Activated T-cell treated with anti-CD3 and anti-CD28 coated beads, Interleukin-2, amount 50 U/mL, for 24 hours (primary cell): ENCODE results near the gene HTR3D.
"Not testable (repeated sequence)": the region's sequence is repeated elsewhere in the genome, so short reads cannot be mapped to it uniquely, and the experiment has no call there.

Source experiments
- DNase-seq: peaks from one replicate; pipeline ENCODE4 v3.0.0-alpha.2; 2020
- H3K27ac Mint-ChIP-seq: 2 replicates; pipeline ENCODE4 v1.8.0; 2020; ENCODE audit warnings: mild to moderate bottlenecking, mixed read lengths
- H3K27me3 Mint-ChIP-seq: 2 replicates; pipeline ENCODE4 v1.8.0; 2020; ENCODE audit warnings: mixed read lengths
- H3K36me3 Mint-ChIP-seq: 2 replicates; pipeline ENCODE4 v1.8.0; 2020; ENCODE audit warnings: low read depth, mixed read lengths
- H3K4me1 Mint-ChIP-seq: 2 replicates; pipeline ENCODE4 v1.8.0; 2020; ENCODE audit warnings: low read depth, mixed read lengths
- H3K4me3 Mint-ChIP-seq: 2 replicates; pipeline ENCODE4 v1.8.0; 2020; ENCODE audit warnings: mild to moderate bottlenecking, moderate library complexity, mixed read lengths
- H3K9me3 Mint-ChIP-seq: 2 replicates; pipeline ENCODE4 v1.8.0; 2020; ENCODE audit warnings: mixed read lengths

The HTR3D gene

GRCh38 chr3:184007143-184007813 is 24.3 kb upstream of the HTR3D start:
- Mint-ChIP-seq H3K36me3 (peaks cover 51% of the 10 kb centered on the region), H3K4me1 (peaks cover 12% of the 10 kb centered on the region)
- H3K4me3 Mint-ChIP-seq, H3K27me3 Mint-ChIP-seq, H3K9me3 Mint-ChIP-seq, DNase-seq, H3K27ac Mint-ChIP-seq: not testable (repeated sequence)

GRCh38 chr3:184008161-184008560 is 23.4 kb upstream of the HTR3D start:
- Mint-ChIP-seq H3K4me1 (peaks cover 12% of the 10 kb centered on the region), H3K36me3 (peaks cover 57% of the 10 kb centered on the region), H3K27ac (no peak overlapping the region), H3K4me3 (no peak overlapping the region), H3K27me3 (no peaks in the 10 kb centered on the region), H3K9me3 (no peaks in the 10 kb centered on the region)
- no peak for DNase-seq

GRCh38 chr3:184011230-184011876 is 20.2 kb upstream of the HTR3D start:
- H3K27ac Mint-ChIP-seq = no peak overlapping the region
- no peak overlapping the region for H3K4me3 Mint-ChIP-seq
- DNase-seq = no peak

GRCh38 chr3:184011937-184012889 is 19.3 kb upstream of the HTR3D start:
- Mint-ChIP-seq H3K36me3 (peaks cover 48% of the 10 kb centered on the region), H3K9me3 (no peaks in the 10 kb centered on the region), H3K4me1 (peaks cover 17% of the 10 kb centered on the region), H3K27me3 (no peaks in the 10 kb centered on the region), H3K27ac (no peak overlapping the region), H3K4me3 (no peak overlapping the region)
- DNase-seq = no peak

More at GRCh38 chr3:184011230-184011876, 20.2 kb upstream of the HTR3D start:
- Mint-ChIP-seq H3K9me3 (no peaks in the 10 kb centered on the region), H3K4me1 (peaks cover 14% of the 10 kb centered on the region), H3K27me3 (no peaks in the 10 kb centered on the region), H3K36me3 (peaks cover 52% of the 10 kb centered on the region)

- no peak overlapping the region for H3K27ac Mint-ChIP-seq
- no peaks in the 10 kb centered on the region for H3K9me3 Mint-ChIP-seq
- no peak for DNase-seq
- peaks cover 9% of the 10 kb centered on the region for H3K27me3 Mint-ChIP-seq
- H3K4me1 Mint-ChIP-seq = peaks cover 28% of the 10 kb centered on the region
- no peak overlapping the region for H3K4me3 Mint-ChIP-seq
- peaks cover 38% of the 10 kb centered on the region for H3K36me3 Mint-ChIP-seq
These were observed 16.0 kb upstream of the HTR3D start for GRCh38 chr3:184015381-184016019.

- H3K4me1 Mint-ChIP-seq = peaks cover 28% of the 10 kb centered on the region
- H3K4me3 Mint-ChIP-seq = peak overlapping the region; percentile 99
- no peak overlapping the region for H3K27ac Mint-ChIP-seq
- H3K36me3 Mint-ChIP-seq = peaks cover 32% of the 10 kb centered on the region
- H3K27me3 Mint-ChIP-seq = peaks cover 12% of the 10 kb centered on the region
- no peaks in the 10 kb centered on the region for H3K9me3 Mint-ChIP-seq
- DNase-seq = no peak
These were observed 15.4 kb upstream of the HTR3D start for GRCh38 chr3:184016169-184016570.

- Mint-ChIP-seq H3K27me3 (peaks cover 17% of the 10 kb centered on the region), H3K36me3 (peaks cover 26% of the 10 kb centered on the region), H3K4me3 (peak overlapping the region; percentile 99), H3K9me3 (no peaks in the 10 kb centered on the region), H3K27ac (peak overlapping the region; percentile 95), H3K4me1 (peaks cover 28% of the 10 kb centered on the region)
- DNase-seq = peak; percentile 78
These were observed 14.5 kb upstream of the HTR3D start for GRCh38 chr3:184016811-184017671.

- Mint-ChIP-seq H3K9me3 (no peaks in the 10 kb centered on the region), H3K4me3 (peak within 1 kb of the TSS; percentile 99), H3K27me3 (peaks cover 17% of the 10 kb centered on the region), H3K27ac (peak within 1 kb of the TSS; percentile 95), H3K4me1 (peaks cover 31% of the 10 kb centered on the region), H3K36me3 (peaks cover 18% of the 10 kb centered on the region)
- peak; percentile 88 for DNase-seq
These were observed 13.7 kb upstream of the HTR3D start, which contains the start of gene ABCC5 for GRCh38 chr3:184017672-184018423. TSS of gene ABCC5 (minus strand) at chr3:184017884. CDS start at chr3:184014392, 3,492 bp downstream.

- H3K27ac Mint-ChIP-seq = peak overlapping the region; percentile 95
- H3K4me1 Mint-ChIP-seq = peaks cover 31% of the 10 kb centered on the region
- H3K9me3 Mint-ChIP-seq = no peaks in the 10 kb centered on the region
- H3K36me3 Mint-ChIP-seq = peaks cover 15% of the 10 kb centered on the region
- peaks cover 21% of the 10 kb centered on the region for H3K27me3 Mint-ChIP-seq
- H3K4me3 Mint-ChIP-seq = peak overlapping the region; percentile 99
- no peak for DNase-seq
These were observed 13.0 kb upstream of the HTR3D start for GRCh38 chr3:184018424-184018973.

- DNase-seq = no peak
- H3K27me3 Mint-ChIP-seq = peaks cover 30% of the 10 kb centered on the region
- H3K27ac Mint-ChIP-seq = no peak overlapping the region
These were observed 9.2 kb upstream of the HTR3D start for GRCh38 chr3:184022323-184022722.

GRCh38 chr3:184025256-184025655 is 6.3 kb upstream of the HTR3D start:
- not testable (repeated sequence) for H3K36me3 Mint-ChIP-seq, H3K27ac Mint-ChIP-seq, DNase-seq, H3K9me3 Mint-ChIP-seq, H3K4me1 Mint-ChIP-seq, H3K4me3 Mint-ChIP-seq
- peaks cover 30% of the 10 kb centered on the region for H3K27me3 Mint-ChIP-seq

More at GRCh38 chr3:184022323-184022722, 9.2 kb upstream of the HTR3D start:
- Mint-ChIP-seq H3K4me1 (peaks cover 14% of the 10 kb centered on the region), H3K4me3 (no peak overlapping the region), H3K9me3 (no peaks in the 10 kb centered on the region), H3K36me3 (peaks cover 7% of the 10 kb centered on the region)

- DNase-seq, H3K4me1 Mint-ChIP-seq, H3K36me3 Mint-ChIP-seq, H3K9me3 Mint-ChIP-seq, H3K27ac Mint-ChIP-seq, H3K4me3 Mint-ChIP-seq: not testable (repeated sequence)
- peaks cover 19% of the 10 kb centered on the region for H3K27me3 Mint-ChIP-seq
These were observed 3.2 kb upstream of the HTR3D start for GRCh38 chr3:184028275-184028890.
